Liver (tissue), 9 donors: ENCODE results near the gene ENOSF1. TPM values are rescaled to one million over a fixed set of nuclear protein-coding genes. Genes with fewer than 3 reads are reported as not detected.
A peak's percentile ranks its signal among the peaks of the same experiment; 100 is the strongest.

Experiments
- DNase-seq: peaks from one replicate; pipeline ENCODE4 v3.0.0-alpha.2; 2017; ENCODE audit warnings: low spot score
- H3K27ac ChIP-seq, 2 donors: one replicate each; pipeline ENCODE4 v1.7.0; 2013; ENCODE audit warnings: inconsistent platforms in 2 of 2, low read length in 2 of 2, control low read depth in 1 of 2, low read depth in 1 of 2, mild to moderate bottlenecking in 1 of 2
- H3K27me3 ChIP-seq, 4 donors: one replicate each; pipeline versions ENCODE4 v1.6.1 to v1.7.0; 2013; ENCODE audit warnings: low read length in 3 of 4, inconsistent platforms in 1 of 4, mild to moderate bottlenecking in 1 of 4, moderate library complexity in 1 of 4; ENCODE audit not compliant: control insufficient read depth in 4 of 4, insufficient read depth in 4 of 4
- H3K36me3 ChIP-seq, 4 donors: one replicate each; pipeline versions ENCODE4 v1.6.1 to v1.7.0; 2013; ENCODE audit warnings: low read length in 3 of 4, mild to moderate bottlenecking in 3 of 4, low read depth in 1 of 4, moderate library complexity in 1 of 4; ENCODE audit not compliant: control insufficient read depth in 4 of 4, insufficient read depth in 3 of 4
- H3K4me1 ChIP-seq, 4 donors: one replicate each; pipeline versions ENCODE4 v1.6.1 to v1.7.0; 2013; ENCODE audit warnings: low read length in 3 of 4, mild to moderate bottlenecking in 3 of 4, moderate library complexity in 1 of 4; ENCODE audit not compliant: control insufficient read depth in 4 of 4, insufficient read depth in 4 of 4
- H3K4me3 ChIP-seq, 3 donors: one replicate each; pipeline versions ENCODE4 v1.6.1 to v1.7.0; 2013; ENCODE audit warnings: low read length in 3 of 3, control low read depth in 1 of 3, low read depth in 1 of 3, mild to moderate bottlenecking in 1 of 3
- H3K9ac ChIP-seq, 2 donors: one replicate each; pipeline ENCODE4 v1.7.0; 2013; ENCODE audit warnings: low read length in 2 of 2, mild to moderate bottlenecking in 2 of 2, moderate library complexity in 2 of 2, control low read depth in 1 of 2, low read depth in 1 of 2
- H3K9me3 ChIP-seq, 4 donors: one replicate each; pipeline versions ENCODE4 v1.6.1 to v1.7.0; 2013; ENCODE audit warnings: low read length in 3 of 4; ENCODE audit not compliant: control insufficient read depth in 4 of 4
- ATF3 ChIP-seq: IDR thresholded peaks from 2 replicates; pipeline ENCODE4 v1.6.1; 2016; ENCODE audit warnings: antibody characterized with exemption
- CTCF ChIP-seq: fragments of 150-350 bp; IDR thresholded peaks from 2 replicates; pipeline ENCODE4 v1.5.1; 2017; ENCODE audit warnings: improper control_type of control experiment, low read depth, low read length; ENCODE audit not compliant: missing input control
- EGR1 ChIP-seq, 2 donors: IDR thresholded peaks; 2 replicates each; pipeline ENCODE4 v1.6.1; 2016 to 2018; ENCODE audit warnings: antibody characterized with exemption in 2 of 2, low read depth in 2 of 2
- FOXA1 ChIP-seq: IDR thresholded peaks from 2 replicates; pipeline ENCODE4 v1.6.1; 2016; ENCODE audit warnings: antibody characterized with exemption
- FOXA2 ChIP-seq: IDR thresholded peaks from 2 replicates; pipeline ENCODE4 v1.6.1; 2016; ENCODE audit warnings: antibody characterized with exemption
- GABPA ChIP-seq, 2 donors: IDR thresholded peaks in 1 of 2; conservative IDR thresholded peaks in 1 of 2; 2 replicates each; pipeline ENCODE4 v1.6.1; 2016; ENCODE audit warnings: antibody characterized with exemption in 2 of 2, mild to moderate bottlenecking in 1 of 2, moderate library complexity in 1 of 2
- HNF4A ChIP-seq, 2 donors: conservative IDR thresholded peaks; 2 replicates each; pipeline ENCODE4 v1.6.1; 2016; ENCODE audit warnings: antibody characterized with exemption in 2 of 2, mild to moderate bottlenecking in 2 of 2
- HNF4G ChIP-seq: IDR thresholded peaks from 2 replicates; pipeline ENCODE4 v1.6.1; 2016; ENCODE audit warnings: antibody characterized with exemption
- JUND ChIP-seq, 2 donors: IDR thresholded peaks; 2 replicates each; pipeline ENCODE4 v1.6.1; 2016; ENCODE audit warnings: antibody characterized with exemption in 2 of 2
- NR2F2 ChIP-seq: IDR thresholded peaks from 2 replicates; pipeline ENCODE4 v1.6.1; 2016; ENCODE audit warnings: antibody characterized with exemption
- RAD21 ChIP-seq, 2 donors: IDR thresholded peaks; 2 replicates each; pipeline ENCODE4 v1.6.1; 2016; ENCODE audit warnings: antibody characterized with exemption in 2 of 2, mild to moderate bottlenecking in 2 of 2
- RXRA ChIP-seq, 2 donors: IDR thresholded peaks; 2 replicates each; pipeline ENCODE4 v1.6.1; 2017 to 2018; ENCODE audit warnings: antibody characterized with exemption in 2 of 2, mild to moderate bottlenecking in 1 of 2
- SP1 ChIP-seq: IDR thresholded peaks from 2 replicates; pipeline ENCODE4 v1.6.1; 2018; ENCODE audit warnings: antibody characterized with exemption, mild to moderate bottlenecking
- TAF1 ChIP-seq: conservative IDR thresholded peaks from 2 replicates; pipeline ENCODE4 v1.6.1; 2016; ENCODE audit warnings: antibody characterized with exemption, mild to moderate bottlenecking
- ZBTB33 ChIP-seq: IDR thresholded peaks from 2 replicates; pipeline ENCODE4 v1.6.1; 2016; ENCODE audit warnings: antibody characterized with exemption
- WGBS: extraction: QIAGEN DNeasy Blood & Tissue Kit; methylation state at CpG from one replicate; pipeline ENCODE4 v1.1.7; 2013; 5-methylcytosine and 5-hydroxymethylcytosine counted together
- polyA plus RNA-seq, 2 donors: library from polyadenylated mRNA; stranded (reverse) in 1 of 2; unstranded in 1 of 2; fragments of 200-250 nt in 1 of 2; fragments of >200 nt in 1 of 2; fragmentation: Nextera tagmentation in 1 of 2; extraction: Ambion mirVana in 1 of 2; gene quantifications; one replicate each; pipeline versions ENCODE4 v1.2.1 to v1.2.3, GENCODE V29; 2013 to 2015
- total RNA-seq, 2 donors: library from RNA; depleted of rRNA; stranded (reverse); fragments of >200 nt; gene quantifications; one replicate each; pipeline ENCODE4 v1.2.3, GENCODE V29; 2014
- donor health status: healthy.
- donor health status: healthy.
- donor health status: healthy.
- donor health status: healthy.
- donor health status: healthy.

Gene ENOSF1
- total and polyA plus RNA-seq, 4 donors, result 34.0 to 96.1 (median 53.6) TPM

- TF ChIP-seq CTCF (no peak), ATF3 (no peak)
These were observed 42.2 kb upstream of the ENOSF1 start (continued) for GRCh38 chr18:754656-755055.

GRCh38 chr18:750456-750855 lies 38.0 kb upstream of the ENOSF1 start:
- no peak for DNase-seq
- H3K27me3 ChIP-seq, result no peaks in the 10 kb centered on the region

GRCh38 chr18:744832-745597 lies 32.6 kb upstream of the ENOSF1 start:
- Histone ChIP-seq H3K36me3 (peaks cover 2 to 11% (median 7%) of the 10 kb centered on the region in 4 donors), H3K9ac (no peak overlapping the region), H3K27ac (no peak overlapping the region), H3K4me3 (no peak overlapping the region), H3K4me1 (no peaks in the 10 kb centered on the region), H3K27me3 (no peaks in the 10 kb centered on the region), H3K9me3 (no peaks in the 10 kb centered on the region)
- TF ChIP-seq JUND (IDR thresholded peaks at IDR 0.05) (no peak), RAD21 (IDR thresholded peaks at IDR 0.05) (no peak), HNF4G (no peak), FOXA2 (no peak), ZBTB33 (no peak), RXRA (IDR thresholded peaks at IDR 0.05) (peak in 1 of 2 donors; percentile 36), HNF4A (conservative IDR thresholded peaks at IDR 0.05) (peak in 1 of 2 donors; percentile 16), NR2F2 (no peak), TAF1 (no peak), CTCF (no peak), EGR1 (IDR thresholded peaks at IDR 0.05; ENCODE audit: low read depth in 2 of 2) (no peak), FOXA1 (no peak), SP1 (no peak), GABPA (IDR thresholded peaks at IDR 0.05 in 1 of 2, conservative IDR thresholded peaks at IDR 0.05 in 1 of 2) (no peak)
- DNase-seq, result no peak
- WGBS, result 62% methylated on average over 2 of the region's 2 CpGs

More at GRCh38 chr18:750456-750855, 38.0 kb upstream of the ENOSF1 start:
- no peaks in the 10 kb centered on the region for H3K4me1 ChIP-seq
- WGBS, result 97% methylated on average over 1 of the region's 1 CpG
- H3K36me3 ChIP-seq, result peaks cover 5 to 14% (median 7%) of the 10 kb centered on the region in 4 donors
- TF ChIP-seq SP1 (no peak), ZBTB33 (no peak), HNF4G (no peak), EGR1 (IDR thresholded peaks at IDR 0.05; ENCODE audit: low read depth in 2 of 2) (no peak), FOXA2 (no peak)
- H3K27ac ChIP-seq, result no peak overlapping the region
- H3K4me3 ChIP-seq, result no peak overlapping the region
- no peaks in the 10 kb centered on the region for H3K9me3 ChIP-seq
- no peak overlapping the region for H3K9ac ChIP-seq
